ENCODE measurements around the gene JKAMP.

Gene JKAMP

GRCh38 chr14:59475709-59476108 lies 8.6 kb upstream of the JKAMP start:
- in situ Hi-C loops (cut with HindIII; ENCODE audit: low pct_ligation_motif_present, low sequenced_read_pairs): no loop called here
- Histone ChIP-seq H3K27me3 (replicated peaks) (no peaks in the 10 kb centered on the region), H3K4me3 (ENCODE audit: low read depth, low read length) (no peak overlapping the region), H3K27ac (no peak overlapping the region), H3K36me3 (replicated peaks) (peaks cover 44% of the 10 kb centered on the region)
- no peak for DNase-seq
- TF ChIP-seq CTCF (IDR thresholded peaks at IDR 0.05; ENCODE audit: low read depth, low read length, missing control alignments): no peak

DNA sequence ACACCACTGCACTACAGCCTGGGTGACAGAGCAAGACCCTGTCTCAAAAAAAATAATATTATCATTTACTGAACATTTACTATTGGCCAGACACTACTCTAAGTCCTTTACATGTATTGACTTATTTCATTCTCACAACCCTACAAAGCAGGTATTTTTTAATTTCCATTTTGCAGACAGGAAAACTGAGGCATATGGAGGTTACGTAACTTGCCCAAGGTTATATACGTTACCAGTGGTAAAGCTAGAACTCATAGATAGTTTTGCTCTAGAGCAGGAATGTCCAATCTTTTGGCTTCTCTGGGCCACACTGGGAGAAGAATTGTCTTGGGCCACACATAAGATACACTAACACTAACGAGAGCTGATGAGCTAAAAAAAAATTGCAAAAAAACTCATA lies 5.8 kb upstream of the JKAMP start:
- Histone ChIP-seq H3K27ac (no peak overlapping the region), H3K36me3 (replicated peaks) (peaks cover 30% of the 10 kb centered on the region), H3K4me3 (ENCODE audit: low read depth, low read length) (no peak overlapping the region), H3K27me3 (replicated peaks) (no peaks in the 10 kb centered on the region)
- no peak for DNase-seq
- in situ Hi-C loops (cut with HindIII; ENCODE audit: low pct_ligation_motif_present, low sequenced_read_pairs): no loop called here
- TF ChIP-seq CTCF (IDR thresholded peaks at IDR 0.05; ENCODE audit: low read depth, low read length, missing control alignments): no peak

GRCh38 chr14:59480166-59480565 lies 4.2 kb upstream of the JKAMP start:
- H3K27me3 ChIP-seq (replicated peaks): no peaks in the 10 kb centered on the region
- no peak overlapping the region for H3K27ac ChIP-seq
- TF ChIP-seq CTCF (IDR thresholded peaks at IDR 0.05; ENCODE audit: low read depth, low read length, missing control alignments): no peak
- in situ Hi-C loops (cut with HindIII; ENCODE audit: low pct_ligation_motif_present, low sequenced_read_pairs): no loop called here
- H3K4me3 ChIP-seq (ENCODE audit: low read depth, low read length): no peak overlapping the region
- H3K36me3 ChIP-seq (replicated peaks): peaks cover 24% of the 10 kb centered on the region
- DNase-seq: no peak

DNA sequence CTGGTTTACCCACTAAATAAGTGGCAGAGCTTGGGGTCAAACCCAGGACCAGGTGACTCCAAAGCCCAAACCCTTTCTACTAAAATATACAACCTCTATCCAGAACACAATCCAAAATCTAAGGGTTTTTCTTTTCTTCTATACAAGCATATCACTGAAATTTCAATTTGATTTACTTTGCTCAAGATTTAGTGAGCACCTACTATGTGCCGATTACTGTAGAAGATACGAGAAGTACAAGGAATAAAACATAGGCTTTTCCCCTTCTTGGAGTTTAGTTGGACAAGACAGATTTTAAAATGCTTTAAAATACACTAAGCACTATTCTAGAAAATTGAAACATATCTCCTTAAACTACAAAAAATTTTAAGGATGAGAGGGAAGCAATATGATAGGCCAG lies 2.9 kb upstream of the JKAMP start:
- in situ Hi-C loops (cut with HindIII; ENCODE audit: low pct_ligation_motif_present, low sequenced_read_pairs): no loop called here
- Histone ChIP-seq H3K27ac (peak overlapping the region; percentile 93), H3K36me3 (replicated peaks) (peaks cover 17% of the 10 kb centered on the region), H3K27me3 (replicated peaks) (no peaks in the 10 kb centered on the region), H3K4me3 (ENCODE audit: low read depth, low read length) (peak overlapping the region; percentile 90)
- DNase-seq: no peak
- TF ChIP-seq CTCF (IDR thresholded peaks at IDR 0.05; ENCODE audit: low read depth, low read length, missing control alignments): no peak

- H3K4me3 ChIP-seq (ENCODE audit: low read depth, low read length): peak overlapping the region; percentile 90
- no peak for DNase-seq
- H3K36me3 ChIP-seq (replicated peaks): peaks cover 13% of the 10 kb centered on the region
- peak overlapping the region; percentile 93 for H3K27ac ChIP-seq
- no peaks in the 10 kb centered on the region for H3K27me3 ChIP-seq (replicated peaks)
- no peak for TF ChIP-seq CTCF (IDR thresholded peaks at IDR 0.05; ENCODE audit: low read depth, low read length, missing control alignments)
- in situ Hi-C loops (cut with HindIII; ENCODE audit: low pct_ligation_motif_present, low sequenced_read_pairs): no loop called here
Measured at GRCh38 chr14:59481871-59482540, 2.3 kb upstream of the JKAMP start.

Measured in brain microvascular endothelial cell (primary cell).